PC-3 (cell line): ENCODE measurements around the gene ADRA2B.

Source experiments
- EZH2 ChIP-seq: fragments of 300-600 bp; sonication (generic); IDR thresholded peaks from one replicate; pipeline ENCODE4 v1.6.1; 2017; ENCODE audit warnings: antibody characterized with exemption, mild to moderate bottlenecking, low read length; ENCODE audit not compliant: unreplicated experiment
- TF ChIP-seq, protein P1 (sequence below): fragments of 300-600 bp; sonication (generic); conservative IDR thresholded peaks from 2 replicates; pipeline ENCODE4 v1.5.1; 2017; ENCODE audit warnings: antibody characterized with exemption, low read depth, mild to moderate bottlenecking, low read length

DNA sequence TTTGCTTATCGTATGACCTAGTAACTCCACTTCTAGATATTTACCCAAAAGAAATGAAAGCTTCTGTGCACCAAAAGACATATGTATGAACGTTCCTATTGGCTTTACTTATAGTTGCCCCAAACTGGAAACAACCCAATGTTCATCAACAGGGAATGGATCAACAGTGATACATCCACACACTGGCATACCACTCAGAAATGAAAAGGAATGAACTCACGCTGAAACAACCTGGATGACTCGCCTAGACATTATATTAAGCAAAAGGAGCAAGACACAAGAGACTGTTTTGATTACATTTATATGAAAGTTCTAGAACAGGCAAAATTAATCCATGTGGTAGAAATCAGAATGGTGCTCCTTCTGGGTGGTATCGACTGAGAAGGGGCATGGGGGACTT lies 18.9 kb downstream of the ADRA2B start:
- TF ChIP-seq, protein P1, sequence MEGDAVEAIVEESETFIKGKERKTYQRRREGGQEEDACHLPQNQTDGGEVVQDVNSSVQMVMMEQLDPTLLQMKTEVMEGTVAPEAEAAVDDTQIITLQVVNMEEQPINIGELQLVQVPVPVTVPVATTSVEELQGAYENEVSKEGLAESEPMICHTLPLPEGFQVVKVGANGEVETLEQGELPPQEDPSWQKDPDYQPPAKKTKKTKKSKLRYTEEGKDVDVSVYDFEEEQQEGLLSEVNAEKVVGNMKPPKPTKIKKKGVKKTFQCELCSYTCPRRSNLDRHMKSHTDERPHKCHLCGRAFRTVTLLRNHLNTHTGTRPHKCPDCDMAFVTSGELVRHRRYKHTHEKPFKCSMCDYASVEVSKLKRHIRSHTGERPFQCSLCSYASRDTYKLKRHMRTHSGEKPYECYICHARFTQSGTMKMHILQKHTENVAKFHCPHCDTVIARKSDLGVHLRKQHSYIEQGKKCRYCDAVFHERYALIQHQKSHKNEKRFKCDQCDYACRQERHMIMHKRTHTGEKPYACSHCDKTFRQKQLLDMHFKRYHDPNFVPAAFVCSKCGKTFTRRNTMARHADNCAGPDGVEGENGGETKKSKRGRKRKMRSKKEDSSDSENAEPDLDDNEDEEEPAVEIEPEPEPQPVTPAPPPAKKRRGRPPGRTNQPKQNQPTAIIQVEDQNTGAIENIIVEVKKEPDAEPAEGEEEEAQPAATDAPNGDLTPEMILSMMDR = no peak
- TF ChIP-seq EZH2 = no peak
